OCI-LY7 (cell line): Measurements from ENCODE around the gene ERICH6. TPM values are rescaled to one million over a fixed set of nuclear protein-coding genes. Genes with fewer than 3 reads are reported as not detected.
A peak's percentile ranks its signal among the peaks of the same experiment; 100 is the strongest.

Experiments
- Bru-seq: library from RNA; stranded (reverse); fragments of 400-500 nt; gene quantifications from one replicate; lab custom pipeline; 2021; lab: Mats Ljungman, UMichigan
- BruChase-seq, 2 experiments: library from RNA; stranded (reverse); fragments of 400-500 nt; gene quantifications; one replicate each; lab custom pipeline; 2021; lab: Mats Ljungman, UMichigan
- BruUV-seq: library from RNA; stranded (reverse); fragments of 400-500 nt; replicated peaks from 2 replicates; lab custom pipeline; 2021; lab: Mats Ljungman, UMichigan
- CTCF ChIA-PET: fragments of 300-600 bp; sonication (Branson Sonifier 250); formaldehyde crosslinking; loops from one replicate; lab custom pipeline; 2022; ENCODE audit warnings: antibody characterized with exemption; ENCODE audit not compliant: unreplicated experiment; lab: Charles Lee
- POLR2A ChIA-PET: fragments of 300-600 bp; sonication (Branson Sonifier 250); formaldehyde crosslinking; loops from one replicate; lab custom pipeline; 2022; ENCODE audit warnings: antibody characterized with exemption; lab: Charles Lee
- DNase-seq: peaks from one replicate; pipeline ENCODE4 v3.0.0-alpha.2; 2015; ENCODE audit warnings: low spot score
- H2AFZ ChIP-seq: fragments of 200-600 bp; sonication (generic), shearing (Covaris generic); 2 replicates; pipeline ENCODE4 v1.6.1; 2014; ENCODE audit warnings: mild to moderate bottlenecking, antibody characterized with exemption, low read length, moderate library complexity
- H3K27ac ChIP-seq: fragments of 200-600 bp; sonication (generic); 2 replicates; pipeline ENCODE4 v1.5.1; 2014; ENCODE audit warnings: mixed run types, low read depth, mild to moderate bottlenecking, moderate library complexity, low read length, inconsistent platforms; ENCODE audit not compliant: poor library complexity, severe bottlenecking
- H3K36me3 ChIP-seq: fragments of 200-600 bp; sonication (generic); 2 replicates; pipeline ENCODE4 v1.6.1; 2014; ENCODE audit warnings: mild to moderate bottlenecking, antibody characterized with exemption, low read length, moderate library complexity, mixed read lengths; ENCODE audit not compliant: insufficient read depth
- H3K4me1 ChIP-seq: fragments of 200-600 bp; sonication (generic); 2 replicates; pipeline ENCODE4 v1.5.1; 2014; ENCODE audit warnings: mild to moderate bottlenecking, low read length; ENCODE audit not compliant: insufficient read depth, poor library complexity, severe bottlenecking
- H3K4me2 ChIP-seq: fragments of 200-600 bp; sonication (generic); 2 replicates; pipeline ENCODE4 v1.6.1; 2014; ENCODE audit warnings: mild to moderate bottlenecking, low read length
- H3K4me3 ChIP-seq: fragments of 200-600 bp; sonication (generic); 2 replicates; pipeline ENCODE4 v1.5.1; 2014; ENCODE audit warnings: mild to moderate bottlenecking, low read depth, low read length; ENCODE audit not compliant: poor library complexity, severe bottlenecking
- H3K79me2 ChIP-seq: fragments of 200-600 bp; sonication (generic); 2 replicates; pipeline ENCODE4 v1.6.1; 2016; ENCODE audit warnings: low read depth, mild to moderate bottlenecking, low read length, moderate library complexity, mixed read lengths; ENCODE audit not compliant: insufficient read depth
- H3K9me2 ChIP-seq: fragments of 200-600 bp; sonication (generic); 2 replicates; pipeline ENCODE4 v1.6.1; 2016; ENCODE audit warnings: mild to moderate bottlenecking, low read length, mixed read lengths; ENCODE audit not compliant: insufficient read depth
- H3K9me3 ChIP-seq: fragments of 200-600 bp; sonication (generic); 2 replicates; pipeline ENCODE4 v1.6.1; 2014; ENCODE audit warnings: mild to moderate bottlenecking, mixed run types, low read length, mixed read lengths
- H4K20me1 ChIP-seq: fragments of 200-600 bp; sonication (generic); 2 replicates; pipeline ENCODE4 v1.6.1; 2014; ENCODE audit warnings: mild to moderate bottlenecking, antibody characterized with exemption, low read length, moderate library complexity, mixed read lengths; ENCODE audit not compliant: insufficient read depth
- EZH2phosphoT487 ChIP-seq: fragments of 200-600 bp; sonication (generic); IDR thresholded peaks from 2 replicates; pipeline ENCODE4 v1.6.1; 2018; ENCODE audit warnings: low read depth, borderline replicate concordance, mild to moderate bottlenecking, mixed run types, antibody characterized with exemption, low read length, moderate library complexity, mixed read lengths
- intact Hi-C: fragments of 100-400 bp; cut with micrococcal nuclease; formaldehyde crosslinking; loops from one replicate; pipeline ENCODE4 v1.10.0; 2022; ENCODE audit not compliant: unreplicated experiment
- long read RNA-seq: library from polyadenylated mRNA; stranded (forward); transcript quantifications from one replicate; pipeline ENCODE4 v2.0.0, GENCODE V29; 2022
- total RNA-seq, 2 experiments: library from RNA; depleted of rRNA in 1 of 2; stranded (reverse); fragments of >200 nt in 1 of 2; shearing (Covaris generic) in 1 of 2; gene quantifications; 2 replicates each; pipeline ENCODE4 v1.2.3, GENCODE V29; 2014 to 2022
- TF ChIP-seq, protein P1 (sequence below): fragments of 200-600 bp; sonication (generic); conservative IDR thresholded peaks from 2 replicates; pipeline ENCODE4 v1.5.1; 2014; ENCODE audit warnings: mild to moderate bottlenecking, antibody characterized with exemption, low read length, moderate library complexity, mixed read lengths

Gene ERICH6
- 0.41 TPM in 1 of 2 replicates, not detected in the other for total RNA-seq (2014; rRNA removed; shearing (Covaris generic))
- 0.38 TPM in 1 of 2 replicates, not detected in the other for total RNA-seq (2022)
- percentile 27 among the genes with signal in this experiment for Bru-seq, nascent RNA
- BruChase-seq, experiment 1, labeled RNA remaining after a 6-hour chase = percentile 15 among the genes with signal in this experiment
- BruChase-seq, experiment 2, labeled RNA remaining after a 2-hour chase = percentile 22 among the genes with signal in this experiment
- long read RNA-seq, partial matches to known transcripts = 0 of 1 reads
- long read RNA-seq, other reads (novel, unspliced or antisense) = 1 of 1 reads

DNA sequence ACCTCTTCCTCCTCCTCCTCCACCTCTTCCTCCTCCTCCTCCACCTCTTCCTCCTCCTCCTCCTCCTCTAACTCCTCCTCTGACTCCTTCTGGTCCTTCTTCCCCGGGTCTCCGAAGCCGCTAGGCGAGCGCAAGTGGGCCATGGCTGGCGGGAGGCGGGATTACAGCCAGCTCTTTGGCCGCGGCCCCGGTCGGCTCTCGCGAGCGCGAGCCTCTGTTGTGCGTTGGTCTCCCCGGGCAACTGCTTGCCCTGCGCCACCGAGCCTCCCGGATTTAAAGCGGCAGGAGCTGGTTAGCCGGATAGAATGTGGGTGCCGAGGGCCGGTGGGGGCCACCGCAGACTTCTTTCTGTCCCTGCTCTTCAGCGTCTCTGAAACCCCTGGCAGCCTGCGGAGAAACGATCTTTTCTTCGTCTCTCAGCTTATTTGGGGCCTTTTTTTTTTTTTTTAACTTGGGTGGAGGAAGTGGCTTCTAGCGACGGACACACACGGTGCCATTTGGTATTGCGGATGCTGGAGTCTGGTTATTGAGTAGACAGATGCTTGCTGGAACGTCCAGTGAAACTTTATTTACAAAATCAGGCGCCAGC is at the start of gene ERICH6:
ERICH6 (minus strand) TSS at position 165 of the 589 bp plus-strand sequence; CDS start at position 143, 22 bp downstream.
- H3K27ac ChIP-seq = peak within 1 kb of the TSS; percentile 43
- intact Hi-C loops = loop anchor here (5.0 kb wide), 3 partner anchors 102 to 177 kb away; partner anchors contain the start of genes EIF2A, SELENOT and SERP1
- H3K9me2 ChIP-seq = no peaks in the 10 kb centered on the region
- H2AFZ ChIP-seq = peak within 1 kb of the TSS; percentile 97
- POLR2A ChIA-PET = interaction anchor here (0.7 to 1.2 kb wide), 8 partner anchors 9 to 296 kb away, joined by 3 to 7 read pairs (median 3); partner anchors contain the start of genes SELENOT and TSC22D2
- peak; percentile 90 for DNase-seq
- peaks cover 4% of the 10 kb centered on the region; the same call in 1 of the 2 replicates for H3K9me3 ChIP-seq
- no peak for TF ChIP-seq EZH2phosphoT487
- TF ChIP-seq, protein P1, sequence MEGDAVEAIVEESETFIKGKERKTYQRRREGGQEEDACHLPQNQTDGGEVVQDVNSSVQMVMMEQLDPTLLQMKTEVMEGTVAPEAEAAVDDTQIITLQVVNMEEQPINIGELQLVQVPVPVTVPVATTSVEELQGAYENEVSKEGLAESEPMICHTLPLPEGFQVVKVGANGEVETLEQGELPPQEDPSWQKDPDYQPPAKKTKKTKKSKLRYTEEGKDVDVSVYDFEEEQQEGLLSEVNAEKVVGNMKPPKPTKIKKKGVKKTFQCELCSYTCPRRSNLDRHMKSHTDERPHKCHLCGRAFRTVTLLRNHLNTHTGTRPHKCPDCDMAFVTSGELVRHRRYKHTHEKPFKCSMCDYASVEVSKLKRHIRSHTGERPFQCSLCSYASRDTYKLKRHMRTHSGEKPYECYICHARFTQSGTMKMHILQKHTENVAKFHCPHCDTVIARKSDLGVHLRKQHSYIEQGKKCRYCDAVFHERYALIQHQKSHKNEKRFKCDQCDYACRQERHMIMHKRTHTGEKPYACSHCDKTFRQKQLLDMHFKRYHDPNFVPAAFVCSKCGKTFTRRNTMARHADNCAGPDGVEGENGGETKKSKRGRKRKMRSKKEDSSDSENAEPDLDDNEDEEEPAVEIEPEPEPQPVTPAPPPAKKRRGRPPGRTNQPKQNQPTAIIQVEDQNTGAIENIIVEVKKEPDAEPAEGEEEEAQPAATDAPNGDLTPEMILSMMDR = 0 out of 2 replicates have a peak, but pooled peaks have one; percentile 25
- H3K4me1 ChIP-seq = peaks cover 7% of the 10 kb centered on the region
- peak within 1 kb of the TSS; percentile 92 for H3K4me2 ChIP-seq
- H3K79me2 ChIP-seq = no peaks in the 10 kb centered on the region
- H3K4me3 ChIP-seq = peak within 1 kb of the TSS; percentile 73
- CTCF ChIA-PET = interaction anchor here (0.7 to 1.1 kb wide), 2 partner anchors 18 to 43 kb away, joined by 3 read pairs; no protein-coding TSS in a partner anchor
- H3K36me3 ChIP-seq = no peaks in the 10 kb centered on the region
- no peaks in the 10 kb centered on the region for H4K20me1 ChIP-seq
- no TSS peak for BruUV-seq

DNA sequence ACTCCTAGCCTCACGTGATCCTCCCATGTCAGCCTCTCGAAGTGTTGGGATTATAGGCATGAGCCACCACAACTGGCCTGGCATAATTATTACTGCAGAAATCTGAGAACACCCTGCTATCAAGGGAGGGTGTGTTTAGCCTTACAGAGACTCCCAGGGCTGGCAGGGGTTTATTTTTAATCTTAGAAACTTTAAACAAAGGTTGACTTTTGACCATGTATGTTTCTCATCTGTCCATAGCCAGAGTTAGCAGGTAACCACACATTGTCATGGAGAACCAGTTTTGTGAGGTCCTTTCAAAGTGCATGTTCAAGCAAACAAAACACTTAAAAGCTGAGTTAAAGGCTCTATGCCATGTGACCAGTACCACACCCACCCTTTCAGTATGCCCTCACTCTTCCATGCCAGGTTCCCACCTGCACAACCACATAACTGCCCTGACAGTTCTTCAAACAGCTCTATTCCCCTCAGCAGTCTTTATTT is 48.1 kb upstream of the ERICH6 start:
- TF ChIP-seq, protein P1 = no peak
- TF ChIP-seq EZH2phosphoT487 = no peak
- DNase-seq = no peak
- no peak overlapping the region for H3K4me2 ChIP-seq
- H4K20me1 ChIP-seq = 0 out of 2 replicates have a peak, but pooled peaks cover 12% of the 10 kb centered on the region
- no peaks in the 10 kb centered on the region for H3K4me1 ChIP-seq
- no peaks in the 10 kb centered on the region; the same call in 1 of the 2 replicates for H3K79me2 ChIP-seq
- ChIA-PET CTCF (no interaction called here), POLR2A (interaction anchor here (0.8 kb wide), 1 partner anchor 11 kb away, joined by 3 read pairs; the partner anchor contains the start of gene SIAH2)
- no peaks in the 10 kb centered on the region for H3K9me3 ChIP-seq
- no peaks in the 10 kb centered on the region for H3K9me2 ChIP-seq
- H3K4me3 ChIP-seq = no peak overlapping the region
- no peak overlapping the region for H2AFZ ChIP-seq
- no peaks in the 10 kb centered on the region for H3K36me3 ChIP-seq
- H3K27ac ChIP-seq = no peak overlapping the region
- intact Hi-C loops = no loop called here
- no TSS peak for BruUV-seq
